Measurements from ENCODE around the gene SDK1. TPM values are rescaled to one million over a fixed set of nuclear protein-coding genes. Genes with fewer than 3 reads are reported as not detected.
A peak's percentile ranks its signal among the peaks of the same experiment; 100 is the strongest.

The SDK1 gene
- total RNA-seq, 1 donor from 2014 or later = 37.6 TPM

- no peaks in the 10 kb centered on the region for H3K27me3 Mint-ChIP-seq
- H3K36me3 Mint-ChIP-seq (ENCODE audit: insufficient read depth) = peaks cover 54% of the 10 kb centered on the region
- H3K9me3 Mint-ChIP-seq (ENCODE audit: low read depth) = peaks cover 26% of the 10 kb centered on the region
- TF ChIP-seq CTCF (IDR thresholded peaks at IDR 0.05; ENCODE audit: unreplicated experiment) = no peak
- H3K27ac Mint-ChIP-seq = no peak overlapping the region
- peaks cover 21% of the 10 kb centered on the region for H3K4me1 Mint-ChIP-seq (ENCODE audit: low read depth)
- DNase-seq (ENCODE audit: low spot score, unreplicated experiment) = no peak
- no peak overlapping the region for H3K4me3 Mint-ChIP-seq (ENCODE audit: low read depth)
Observed at GRCh38 chr7:4020086-4020485, 719.0 kb downstream of the SDK1 start.

GRCh38 chr7:4021413-4021812, 720.4 kb downstream of the SDK1 start:
- no peak for DNase-seq (ENCODE audit: low spot score, unreplicated experiment)
- H3K9me3 Mint-ChIP-seq (ENCODE audit: low read depth) = peaks cover 26% of the 10 kb centered on the region
- H3K27ac Mint-ChIP-seq = no peak overlapping the region
- H3K36me3 Mint-ChIP-seq (ENCODE audit: insufficient read depth) = peaks cover 56% of the 10 kb centered on the region
- no peak overlapping the region for H3K4me3 Mint-ChIP-seq (ENCODE audit: low read depth)
- no peak for TF ChIP-seq CTCF (IDR thresholded peaks at IDR 0.05; ENCODE audit: unreplicated experiment)
- no peaks in the 10 kb centered on the region for H3K27me3 Mint-ChIP-seq
- peaks cover 25% of the 10 kb centered on the region for H3K4me1 Mint-ChIP-seq (ENCODE audit: low read depth)

- no peak overlapping the region for H3K4me3 Mint-ChIP-seq (ENCODE audit: low read depth)
- no peaks in the 10 kb centered on the region for H3K27me3 Mint-ChIP-seq
- DNase-seq (ENCODE audit: low spot score, unreplicated experiment) = no peak
- H3K9me3 Mint-ChIP-seq (ENCODE audit: low read depth) = peaks cover 26% of the 10 kb centered on the region
- H3K36me3 Mint-ChIP-seq (ENCODE audit: insufficient read depth) = peaks cover 52% of the 10 kb centered on the region
- H3K4me1 Mint-ChIP-seq (ENCODE audit: low read depth) = peaks cover 25% of the 10 kb centered on the region
- TF ChIP-seq CTCF (IDR thresholded peaks at IDR 0.05; ENCODE audit: unreplicated experiment) = no peak
- no peak overlapping the region for H3K27ac Mint-ChIP-seq
Observed at GRCh38 chr7:4022265-4022664, 721.2 kb downstream of the SDK1 start.

GRCh38 chr7:4023502-4023901, 722.5 kb downstream of the SDK1 start:
- Mint-ChIP-seq H3K27me3 (no peaks in the 10 kb centered on the region), H3K27ac (peak overlapping the region; percentile 30), H3K9me3 (ENCODE audit: low read depth) (peaks cover 18% of the 10 kb centered on the region), H3K4me3 (ENCODE audit: low read depth) (no peak overlapping the region), H3K4me1 (ENCODE audit: low read depth) (peaks cover 25% of the 10 kb centered on the region), H3K36me3 (ENCODE audit: insufficient read depth) (peaks cover 42% of the 10 kb centered on the region)
- DNase-seq (ENCODE audit: low spot score, unreplicated experiment) = no peak
- no peak for TF ChIP-seq CTCF (IDR thresholded peaks at IDR 0.05; ENCODE audit: unreplicated experiment)

GRCh38 chr7:4024133-4024532, 723.1 kb downstream of the SDK1 start:
- Mint-ChIP-seq H3K4me3 (ENCODE audit: low read depth) (no peak overlapping the region), H3K27ac (peak overlapping the region; percentile 86), H3K4me1 (ENCODE audit: low read depth) (peaks cover 25% of the 10 kb centered on the region), H3K36me3 (ENCODE audit: insufficient read depth) (peaks cover 38% of the 10 kb centered on the region), H3K27me3 (no peaks in the 10 kb centered on the region), H3K9me3 (ENCODE audit: low read depth) (peaks cover 12% of the 10 kb centered on the region)
- DNase-seq (ENCODE audit: low spot score, unreplicated experiment) = no peak
- TF ChIP-seq CTCF (IDR thresholded peaks at IDR 0.05; ENCODE audit: unreplicated experiment) = no peak
